Measurements from ENCODE around the gene LYL1. TPM values are rescaled to one million over a fixed set of nuclear protein-coding genes. Genes with fewer than 3 reads are reported as not detected.

Gene LYL1
- total and polyA plus RNA-seq, 9 of the 15 experiments (the other 6 are each of a cell fraction or from before 2014, with no cell fraction given): 1.3 to 266 (median 34.0) TPM

- no peak for TF ChIP-seq NRF1 (conservative IDR thresholded peaks at IDR 0.05 in 1 of 2, IDR thresholded peaks at IDR 0.05 in 1 of 2)
- TF ChIP-seq RREB1 (CRISPR knock-in tag; IDR thresholded peaks at IDR 0.05): no peak
- no peak for TF ChIP-seq GABPA (tag; conservative IDR thresholded peaks at IDR 0.05; ENCODE audit: low read depth)
- TF ChIP-seq HNRNPUL1 (IDR thresholded peaks at IDR 0.05; ENCODE audit: low read length): no peak
- no peak for TF ChIP-seq ZFP36 (IDR thresholded peaks at IDR 0.05; ENCODE audit: low read depth, low read length, partially characterized antibody)
- TF ChIP-seq CAMTA2 (CRISPR knock-in tag; conservative IDR thresholded peaks at IDR 0.05): no peak
- TF ChIP-seq PHF21A (IDR thresholded peaks at IDR 0.05; ENCODE audit: borderline replicate concordance, low read depth): peak; percentile 10; the same call in 1 of the 2 replicates
- TF ChIP-seq NONO (IDR thresholded peaks at IDR 0.05; ENCODE audit: low read depth in 2 of 2, low read length in 1 of 2): no peak
- no peak for TF ChIP-seq COPS2 (conservative IDR thresholded peaks at IDR 0.05)
- TF ChIP-seq ZNF444 (CRISPR knock-in tag; IDR thresholded peaks at IDR 0.05): no peak
- TF ChIP-seq ZFX (CRISPR knock-in tag; IDR thresholded peaks at IDR 0.05): no peak
- TF ChIP-seq TEAD1 (CRISPR knock-in tag; IDR thresholded peaks at IDR 0.05): peak in 1 of 2 experiments; percentile 90; a peak in 2 of 4 replicates
- no peak for TF ChIP-seq HMG20B (CRISPR knock-in tag; IDR thresholded peaks at IDR 0.05)
- TF ChIP-seq ERF (CRISPR knock-in tag; IDR thresholded peaks at IDR 0.05): no peak
- peak; percentile 57; the same call in 1 of the 2 replicates for TF ChIP-seq SMARCA5 (IDR thresholded peaks at IDR 0.05)
- TF ChIP-seq ZNF830 (CRISPR knock-in tag; IDR thresholded peaks at IDR 0.05): no peak
- no peak for TF ChIP-seq E2F8 (IDR thresholded peaks at IDR 0.05; ENCODE audit: low read depth, partially characterized antibody)
- TF ChIP-seq PTBP1 (IDR thresholded peaks at IDR 0.05; ENCODE audit: low read depth, low read length): no peak
- TF ChIP-seq CTBP1 (IDR thresholded peaks at IDR 0.05; ENCODE audit: borderline replicate concordance): no peak
- TF ChIP-seq KDM5B (IDR thresholded peaks at IDR 0.05; ENCODE audit: insufficient replicate concordance, low read depth, low read length): peak; percentile 32
- peak; percentile 34 to 75; a peak in 2 of 4 replicates for TF ChIP-seq FOXK2 (conservative IDR thresholded peaks at IDR 0.05 in 1 of 2, IDR thresholded peaks at IDR 0.05 in 1 of 2; ENCODE audit: low read depth in 2 of 2)
- TF ChIP-seq RCOR1 (IDR thresholded peaks at IDR 0.05; ENCODE audit: borderline replicate concordance in 1 of 2, low read depth in 2 of 2, low read length in 2 of 2): peak in 1 of 2 experiments; percentile 83; a peak in 2 of 4 replicates
Observed at GRCh38 chr19:13100031-13100588, 2.5 kb downstream of the LYL1 start (continued).

All from K562 (cell line).